Neural progenitor cell (in vitro differentiated cells): ENCODE data around the gene NTM.

Source experiments
- CTCF ChIP-seq: fragments of 200-600 bp; sonication (generic); IDR thresholded peaks from 2 replicates; pipeline ENCODE4 v1.5.1; 2017; ENCODE audit warnings: antibody characterized with exemption, mild to moderate bottlenecking
- EZH2 ChIP-seq: fragments of 200-600 bp; sonication (generic); IDR thresholded peaks from 2 replicates; pipeline ENCODE4 v1.6.1; 2017; ENCODE audit warnings: antibody characterized with exemption, mild to moderate bottlenecking, moderate library complexity
- EZH2phosphoT487 ChIP-seq: fragments of 200-600 bp; sonication (generic); IDR thresholded peaks from 2 replicates; pipeline ENCODE4 v1.6.1; 2017; ENCODE audit warnings: antibody characterized with exemption

DNA sequence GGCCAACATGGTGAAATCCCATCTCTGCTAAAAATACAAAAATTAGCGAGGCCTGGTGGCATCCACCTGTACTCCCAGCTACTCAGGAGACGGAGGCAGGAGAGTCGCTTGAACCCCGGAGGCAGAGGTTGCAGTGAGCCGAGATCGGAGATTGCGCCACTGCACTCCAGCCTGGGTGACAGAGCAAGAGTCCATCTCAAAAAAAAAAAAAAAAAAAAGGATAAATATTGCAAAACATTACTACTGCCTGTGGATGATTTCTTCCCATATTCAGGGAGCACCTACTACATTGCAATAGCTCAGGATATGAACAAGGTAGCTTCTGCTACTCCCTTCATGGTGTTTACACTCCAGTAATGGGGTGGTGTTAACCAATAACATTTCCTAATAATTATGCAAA is 980.6 kb downstream of the NTM start:
- TF ChIP-seq CTCF: no peak
- no peak for TF ChIP-seq EZH2phosphoT487
- TF ChIP-seq EZH2: no peak
